Measurements from ENCODE around the gene MUC4.
"Not testable (repeated sequence)": the region's sequence is repeated elsewhere in the genome, so short reads cannot be mapped to it uniquely, and the experiment has no call there.

MUC4 gene

GRCh38 chr3:195722996-195723345 is 88.8 kb downstream of the MUC4 start:
- not testable (repeated sequence) for H3K4me1 ChIP-seq (ENCODE audit: control insufficient read depth in 1 of 2, insufficient read depth in 1 of 2, low read depth in 1 of 2, low read length in 1 of 2); H3K36me3 ChIP-seq; H3K27ac ChIP-seq; H3K4me3 ChIP-seq (ENCODE audit: low read depth in 1 of 2, low read length in 1 of 2); H3K27me3 ChIP-seq; H3K9me3 ChIP-seq

- not testable (repeated sequence) for H3K27ac ChIP-seq; H3K4me3 ChIP-seq (ENCODE audit: low read depth in 1 of 2, low read length in 1 of 2); H3K9me3 ChIP-seq
These were observed 89.4 kb downstream of the MUC4 start for GRCh38 chr3:195722139-195722995.

GRCh38 chr3:195720831-195721506 is 90.8 kb downstream of the MUC4 start, which contains the start of gene MUC20:
TSS of gene MUC20 (plus strand) at chr3:195720978. CDS start at chr3:195721008, 30 bp downstream.
- peaks cover 14% of the 10 kb centered on the region for H3K27me3 ChIP-seq
- not testable (repeated sequence) for H3K27ac ChIP-seq; H3K36me3 ChIP-seq; H3K4me3 ChIP-seq (ENCODE audit: low read depth in 1 of 2, low read length in 1 of 2); H3K9me3 ChIP-seq; H3K4me1 ChIP-seq (ENCODE audit: control insufficient read depth in 1 of 2, insufficient read depth in 1 of 2, low read depth in 1 of 2, low read length in 1 of 2)

More at GRCh38 chr3:195722139-195722995, 89.4 kb downstream of the MUC4 start:
- H3K4me1 ChIP-seq (ENCODE audit: control insufficient read depth in 1 of 2, insufficient read depth in 1 of 2, low read depth in 1 of 2, low read length in 1 of 2); H3K36me3 ChIP-seq: not testable (repeated sequence)
- peaks cover 13% of the 10 kb centered on the region for H3K27me3 ChIP-seq

GRCh38 chr3:195719514-195720254 is 92.0 kb downstream of the MUC4 start:
- H3K27ac ChIP-seq; H3K4me3 ChIP-seq (ENCODE audit: low read depth in 1 of 2, low read length in 1 of 2); H3K4me1 ChIP-seq (ENCODE audit: control insufficient read depth in 1 of 2, insufficient read depth in 1 of 2, low read depth in 1 of 2, low read length in 1 of 2); H3K36me3 ChIP-seq; H3K9me3 ChIP-seq: not testable (repeated sequence)
- H3K27me3 ChIP-seq, result peaks cover 14% of the 10 kb centered on the region

- no peak overlapping the region for H3K27ac ChIP-seq
- H3K27me3 ChIP-seq, result peaks cover 14% of the 10 kb centered on the region
- H3K9me3 ChIP-seq, result no peaks in the 10 kb centered on the region
- H3K4me1 ChIP-seq (ENCODE audit: control insufficient read depth in 1 of 2, insufficient read depth in 1 of 2, low read depth in 1 of 2, low read length in 1 of 2), result no peaks in the 10 kb centered on the region
- H3K36me3 ChIP-seq, result no peaks in the 10 kb centered on the region
- TF ChIP-seq CTCF (IDR thresholded peaks at IDR 0.05), result no peak
- H3K4me3 ChIP-seq (ENCODE audit: low read depth in 1 of 2, low read length in 1 of 2), result no peak overlapping the region
These were observed 93.2 kb downstream of the MUC4 start for GRCh38 chr3:195718477-195718984.

GRCh38 chr3:195717852-195718476 is 93.8 kb downstream of the MUC4 start:
- no peaks in the 10 kb centered on the region for H3K4me1 ChIP-seq (ENCODE audit: control insufficient read depth in 1 of 2, insufficient read depth in 1 of 2, low read depth in 1 of 2, low read length in 1 of 2)
- H3K36me3 ChIP-seq, result no peaks in the 10 kb centered on the region
- no peak for TF ChIP-seq CTCF (IDR thresholded peaks at IDR 0.05)
- no peak overlapping the region for H3K4me3 ChIP-seq (ENCODE audit: low read depth in 1 of 2, low read length in 1 of 2)
- H3K27me3 ChIP-seq, result peaks cover 14% of the 10 kb centered on the region
- no peaks in the 10 kb centered on the region for H3K9me3 ChIP-seq
- H3K27ac ChIP-seq, result no peak overlapping the region

- no peaks in the 10 kb centered on the region for H3K36me3 ChIP-seq
- no peak overlapping the region for H3K27ac ChIP-seq
- H3K27me3 ChIP-seq, result peaks cover 14% of the 10 kb centered on the region
These were observed 94.3 kb downstream of the MUC4 start for GRCh38 chr3:195717416-195717815.

More at GRCh38 chr3:195717416-195717815, 94.3 kb downstream of the MUC4 start:
- no peak for TF ChIP-seq CTCF (IDR thresholded peaks at IDR 0.05)
- Histone ChIP-seq H3K4me1 (ENCODE audit: control insufficient read depth in 1 of 2, insufficient read depth in 1 of 2, low read depth in 1 of 2, low read length in 1 of 2) (no peaks in the 10 kb centered on the region), H3K9me3 (no peaks in the 10 kb centered on the region), H3K4me3 (ENCODE audit: low read depth in 1 of 2, low read length in 1 of 2) (no peak overlapping the region)
